ENCODE results near the gene PLAC8.
"Not testable (repeated sequence)": the region's sequence is repeated elsewhere in the genome, so short reads cannot be mapped to it uniquely, and the experiment has no call there.

PLAC8 gene

GRCh38 chr4:83062739-83063138 lies 51.8 kb downstream of the PLAC8 start:
- no peak for DNase-seq

GRCh38 chr4:83054928-83055327 lies 59.6 kb downstream of the PLAC8 start:
- DNase-seq = no peak

- not testable (repeated sequence) for DNase-seq
These were observed 65.7 kb downstream of the PLAC8 start for GRCh38 chr4:83048781-83049180.

- no peak for DNase-seq
These were observed 67.6 kb downstream of the PLAC8 start for GRCh38 chr4:83046693-83047473.

GRCh38 chr4:83043801-83044407 lies 70.6 kb downstream of the PLAC8 start:
- DNase-seq = no peak

GRCh38 chr4:83043157-83043556 lies 71.4 kb downstream of the PLAC8 start:
- DNase-seq = not testable (repeated sequence)

GRCh38 chr4:83040269-83040668 lies 74.3 kb downstream of the PLAC8 start:
- DNase-seq = no peak

Measured in activated CD4-positive, alpha-beta T cell treated with anti-CD3 and anti-CD28 coated beads, Interleukin-2, amount 50 U/mL, for 16 hours (primary cell).